ENCODE measurements around the gene SMC2. TPM values are rescaled to one million over a fixed set of nuclear protein-coding genes. Genes with fewer than 3 reads are reported as not detected.

The SMC2 gene
- total RNA-seq: 10.1 and 20.5 TPM in 2 replicates

GRCh38 chr9:104093647-104094533 lies at the start of gene SMC2:
Gene SMC2 (plus strand): TSS chr9:104094309. CDS start chr9:104095385, 1,076 bp downstream.

